Measurements from ENCODE around the gene DAB2IP.

Gene DAB2IP

DNA sequence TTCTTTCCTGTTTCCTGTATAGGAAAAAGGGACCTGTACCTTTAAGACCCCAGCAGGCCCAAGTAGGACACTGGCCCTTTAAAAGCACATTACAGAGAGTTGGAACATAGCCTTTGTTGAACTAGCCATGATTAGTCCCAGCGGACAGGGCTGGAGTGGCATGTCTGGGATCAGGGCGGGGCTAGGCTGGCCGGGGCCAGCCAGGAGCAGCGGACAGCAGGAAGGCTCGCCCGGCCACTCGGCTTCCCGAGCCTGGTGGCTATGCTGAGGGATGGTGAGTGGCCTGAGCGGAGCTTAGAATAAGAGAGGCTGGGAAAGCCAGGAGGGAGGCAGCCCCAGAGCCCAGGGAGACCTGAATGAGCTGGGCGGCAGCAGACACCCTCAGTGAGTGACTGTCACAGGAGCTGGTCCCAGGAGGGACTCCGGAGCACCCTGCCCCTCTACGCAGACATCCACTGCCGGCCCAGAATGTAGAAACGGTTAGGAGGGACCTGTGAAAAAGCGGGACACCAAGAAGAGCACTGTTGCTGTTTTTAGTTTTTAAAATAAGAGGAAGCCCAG is 92.1 kb downstream of the DAB2IP start:
- no peak for DNase-seq (ENCODE audit: low read depth in 2 of 2)

- no peak for DNase-seq (ENCODE audit: low read depth in 2 of 2)
Measured at GRCh38 chr9:121744002-121744686, 92.7 kb downstream of the DAB2IP start.

GRCh38 chr9:121744687-121745395 is 93.4 kb downstream of the DAB2IP start:
- no peak for DNase-seq (ENCODE audit: low read depth in 2 of 2)

DNA sequence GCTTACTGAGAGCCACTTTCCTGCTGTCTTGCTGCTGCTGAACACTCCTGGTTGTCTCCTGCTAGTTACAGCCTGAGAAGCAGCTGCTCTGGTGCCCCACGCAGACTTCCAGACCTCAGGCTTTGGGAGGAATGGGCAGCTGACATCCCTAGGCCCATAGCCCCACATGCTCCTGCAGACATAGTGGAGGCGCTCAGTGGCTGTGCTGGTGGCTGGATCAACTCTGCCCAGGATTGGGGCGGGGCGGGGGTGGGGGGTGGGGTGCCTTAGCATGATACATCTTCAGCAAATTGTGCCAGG is 93.9 kb downstream of the DAB2IP start:
- no peak for DNase-seq (ENCODE audit: low read depth in 2 of 2)

- DNase-seq (ENCODE audit: low read depth in 2 of 2) = no peak
Measured at GRCh38 chr9:121746411-121746810, 95.0 kb downstream of the DAB2IP start.

GRCh38 chr9:121746866-121747265 is 95.4 kb downstream of the DAB2IP start:
- DNase-seq (ENCODE audit: low read depth in 2 of 2) = no peak

GRCh38 chr9:121748074-121748473 is 96.6 kb downstream of the DAB2IP start:
- no peak for DNase-seq (ENCODE audit: low read depth in 2 of 2)

- no peak for DNase-seq (ENCODE audit: low read depth in 2 of 2)
Measured at GRCh38 chr9:121748727-121749423, 97.4 kb downstream of the DAB2IP start.

- DNase-seq (ENCODE audit: low read depth in 2 of 2) = no peak
Measured at GRCh38 chr9:121749614-121750013, 98.2 kb downstream of the DAB2IP start.

DNA sequence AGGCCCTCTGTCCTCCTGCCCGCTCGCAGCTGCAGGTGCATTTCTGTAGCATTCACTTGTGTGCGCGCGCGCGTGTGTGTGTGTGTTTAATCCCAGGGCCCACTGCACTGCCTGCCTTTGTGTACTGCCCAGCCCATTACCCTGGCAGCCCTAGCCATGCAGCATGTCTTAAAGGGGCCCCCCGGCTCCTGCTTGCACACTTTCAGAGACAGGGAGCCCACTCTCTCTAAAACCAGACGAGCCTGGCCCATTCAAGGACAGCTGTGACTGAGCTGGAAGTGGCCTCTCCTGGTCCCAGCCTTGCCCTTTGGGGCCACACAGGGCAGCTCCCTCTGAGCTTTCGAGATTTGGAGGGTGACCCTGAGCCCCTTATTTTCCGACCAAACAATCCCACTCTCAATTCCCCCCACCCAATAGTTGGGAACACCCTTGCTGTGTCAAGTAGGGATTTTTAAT is 98.9 kb downstream of the DAB2IP start:
- no peak for DNase-seq (ENCODE audit: low read depth in 2 of 2)

DNA sequence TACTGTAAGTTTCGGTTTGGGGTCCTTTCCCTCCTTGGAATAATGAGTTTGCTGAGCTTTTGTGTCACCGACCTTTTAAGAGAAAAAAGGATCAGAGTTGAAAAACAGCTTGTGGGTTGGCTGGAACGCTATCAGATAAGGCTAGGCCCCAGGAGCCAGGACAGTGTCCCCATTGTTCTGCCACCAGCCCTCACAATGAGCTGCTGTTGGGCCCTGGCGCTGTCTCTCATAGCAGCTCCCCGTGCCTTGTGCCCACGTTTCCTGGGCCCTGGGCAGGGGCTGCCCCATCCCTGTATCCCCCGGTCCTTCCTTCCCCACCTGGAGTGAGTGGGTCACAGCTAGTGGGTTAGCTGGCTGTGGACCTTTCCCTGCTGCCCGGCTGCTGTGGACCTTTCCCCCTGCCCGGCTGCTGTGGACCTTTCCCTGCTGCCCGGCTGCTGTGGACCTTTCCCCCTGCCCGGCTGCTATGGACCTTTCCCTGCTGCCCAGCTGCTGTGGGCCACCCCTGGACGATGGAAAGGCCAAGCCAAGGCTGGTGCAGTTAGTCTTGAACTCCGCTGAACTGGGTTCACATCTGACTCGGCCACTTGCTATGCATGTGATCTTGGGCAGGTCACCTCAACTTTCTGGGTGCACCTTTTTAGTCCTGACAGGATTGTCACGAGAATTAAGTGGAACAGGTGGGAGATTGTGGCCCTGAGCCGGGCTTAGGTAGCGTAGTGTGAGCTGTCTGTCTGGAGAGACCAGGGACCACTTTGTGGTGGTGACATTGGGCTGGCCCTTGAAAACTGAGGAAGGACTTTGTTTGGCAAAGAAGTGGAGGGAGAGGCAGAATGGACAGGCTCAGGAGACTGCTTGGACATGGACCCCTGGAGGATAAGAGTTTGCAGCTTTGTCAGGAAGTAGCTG is 99.5 kb downstream of the DAB2IP start:
- DNase-seq (ENCODE audit: low read depth in 2 of 2) = no peak

- no peak for DNase-seq (ENCODE audit: low read depth in 2 of 2)
Measured at GRCh38 chr9:121751686-121752445, 100.4 kb downstream of the DAB2IP start.

GRCh38 chr9:121752929-121753328 is 101.5 kb downstream of the DAB2IP start:
- no peak for DNase-seq (ENCODE audit: low read depth in 2 of 2)

GRCh38 chr9:121753802-121754654 is 102.6 kb downstream of the DAB2IP start:
- no peak for DNase-seq (ENCODE audit: low read depth in 2 of 2)

DNA sequence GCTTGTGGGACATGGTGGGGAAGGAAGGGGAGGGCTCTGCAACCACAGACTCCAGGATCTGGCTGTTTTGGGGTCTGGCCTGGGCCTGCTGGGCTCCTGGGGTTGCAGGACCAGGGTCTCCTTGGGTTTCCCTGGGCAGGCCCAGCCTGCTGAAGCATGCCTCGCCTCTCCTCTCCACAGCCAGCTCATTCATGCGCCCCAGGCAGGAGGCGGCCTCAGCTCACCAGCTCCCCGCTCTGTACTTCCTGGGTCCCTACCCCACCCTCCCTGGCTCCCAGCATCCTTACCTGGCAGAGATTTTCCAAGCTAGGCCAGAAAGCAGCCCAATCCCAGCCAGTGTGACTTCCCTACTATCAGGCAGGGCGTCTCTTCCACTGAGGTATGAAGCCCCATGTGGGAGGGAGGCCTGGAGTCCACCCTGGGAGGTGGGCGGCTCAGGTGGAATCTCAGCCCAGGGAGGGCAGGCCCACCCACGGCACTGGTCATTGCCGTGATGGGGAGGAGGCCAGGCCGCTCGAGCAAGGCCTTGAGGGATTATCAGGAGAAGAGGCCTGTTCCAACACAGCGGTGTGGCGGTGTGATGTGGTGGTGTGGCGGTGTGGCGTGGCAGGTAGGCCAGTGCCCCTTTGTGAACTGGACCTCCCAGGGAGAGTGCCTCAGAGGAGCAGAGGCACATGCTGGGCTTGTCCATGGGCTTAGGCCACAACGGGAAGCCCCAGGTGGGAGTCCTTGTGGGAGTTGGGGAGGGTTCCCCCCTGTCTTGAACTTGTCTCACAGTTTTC is 103.4 kb downstream of the DAB2IP start:
- DNase-seq (ENCODE audit: low read depth in 2 of 2) = no peak

DNA sequence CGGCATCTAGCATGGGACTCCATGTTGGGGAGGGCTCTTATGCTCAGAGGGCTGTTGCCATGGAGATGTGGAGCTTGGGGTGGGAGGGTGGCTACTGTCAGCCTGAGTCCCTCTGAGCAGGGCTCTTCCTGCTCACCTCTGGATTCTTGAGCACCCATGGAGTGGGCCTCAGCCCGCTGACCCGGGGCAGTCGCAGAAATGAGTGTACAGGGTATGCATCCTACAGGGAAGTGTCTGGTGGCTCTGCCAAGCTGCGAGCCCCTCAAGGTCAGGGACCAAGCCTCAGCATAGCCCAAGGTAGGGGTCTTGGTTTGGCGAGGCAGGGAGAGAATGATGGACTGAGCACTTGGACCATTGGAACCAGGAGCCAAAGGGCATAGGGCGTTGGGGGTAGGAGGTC is 104.1 kb downstream of the DAB2IP start:
- no peak for DNase-seq (ENCODE audit: low read depth in 2 of 2)

DNA sequence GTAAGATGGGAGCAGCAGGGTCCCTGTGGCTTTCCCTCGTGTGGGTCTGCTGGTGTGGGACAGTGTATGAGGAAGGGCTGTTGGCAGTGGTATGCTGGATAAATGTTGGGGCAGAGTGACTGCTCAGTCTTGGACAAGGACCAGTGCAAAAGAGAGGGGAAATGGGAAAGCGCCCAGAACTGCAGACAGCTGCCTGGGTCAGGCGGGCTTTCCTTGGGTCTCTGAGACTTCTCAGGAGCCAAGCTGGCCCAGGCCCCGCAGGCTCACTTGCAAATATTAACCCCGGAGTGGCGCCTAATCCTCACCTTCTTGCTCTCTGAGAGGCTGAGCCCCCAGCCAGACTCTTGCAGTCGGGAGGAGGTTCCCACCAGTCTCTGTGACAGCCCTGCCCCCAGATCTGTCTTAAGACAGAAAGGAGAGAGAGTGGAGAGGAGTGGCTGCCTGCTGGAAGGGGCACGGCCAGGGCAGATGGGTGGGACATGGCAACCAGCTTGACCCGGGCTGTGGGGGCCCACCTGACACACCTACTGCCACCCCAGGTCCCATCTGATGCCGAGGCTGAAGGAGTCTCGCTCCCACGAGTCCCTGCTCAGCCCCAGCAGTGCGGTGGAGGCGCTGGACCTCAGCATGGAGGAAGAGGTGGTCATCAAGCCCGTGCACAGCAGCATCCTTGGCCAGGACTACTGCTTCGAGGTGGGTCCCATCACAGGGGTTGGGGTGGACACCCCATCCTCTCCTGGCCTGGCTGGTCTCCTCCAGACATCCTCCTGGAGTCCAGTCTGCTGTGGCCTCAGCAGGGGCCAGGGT is 105.2 kb downstream of the DAB2IP start:
- no peak for DNase-seq (ENCODE audit: low read depth in 2 of 2)

DNA sequence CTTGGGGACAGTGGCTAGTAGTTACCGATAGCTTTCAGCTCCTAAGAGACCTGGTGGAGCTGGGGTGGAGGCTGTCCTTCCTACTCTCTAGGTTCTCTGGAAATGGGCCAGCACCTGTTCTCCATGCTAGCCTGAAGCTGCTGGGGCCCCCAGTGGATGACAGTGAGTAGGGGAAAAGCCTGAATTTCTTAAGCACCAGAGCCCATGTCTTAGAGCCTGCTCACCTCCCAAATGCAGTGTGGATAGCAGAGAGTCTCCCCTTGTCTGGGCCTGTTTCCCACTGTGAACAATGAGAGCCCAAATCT is 105.8 kb downstream of the DAB2IP start:
- DNase-seq (ENCODE audit: low read depth in 2 of 2) = no peak

GRCh38 chr9:121758693-121759092 is 107.3 kb downstream of the DAB2IP start:
- DNase-seq (ENCODE audit: low read depth in 2 of 2) = no peak

Measured in fibroblast of skin of left biceps (primary cell).